Left lung (tissue), 10 donors: ENCODE measurements around the gene DISC1. TPM values are rescaled to one million over a fixed set of nuclear protein-coding genes. Genes with fewer than 3 reads are reported as not detected.

Source experiments
- ATAC-seq: fragments of 200-7000 bp; cut with Tn5 transposase; one replicate; pipeline ENCODE4 v1.9.1; 2020; ENCODE audit warnings: moderate library complexity
- DNase-seq, 4 donors: peaks; one replicate each; pipeline ENCODE4 v3.0.0-alpha.2; 2013 to 2020
- H3K27ac ChIP-seq, 2 donors: fragments of 200-600 bp; sonication (generic) in 1 of 2; one replicate each; pipeline versions ENCODE4 v1.5.0 to v1.8.0; 2020 to 2021
- H3K27me3 ChIP-seq, 2 donors: fragments of 200-600 bp; sonication (generic) in 1 of 2; one replicate each; pipeline versions ENCODE4 v1.5.0 to v1.8.0; 2020 to 2021
- H3K36me3 ChIP-seq, 2 donors: fragments of 200-600 bp; sonication (generic) in 1 of 2; one replicate each; pipeline versions ENCODE4 v1.5.0 to v1.8.0; 2020 to 2021
- H3K4me1 ChIP-seq, 2 donors: fragments of 200-600 bp; one replicate each; pipeline ENCODE4 v1.8.0; 2021
- H3K4me3 ChIP-seq, 2 donors: fragments of 200-600 bp; sonication (generic) in 1 of 2; one replicate each; pipeline versions ENCODE4 v1.5.0 to v1.8.0; 2020 to 2021; ENCODE audit warnings: mild to moderate bottlenecking in 1 of 2
- H3K9me3 ChIP-seq, 2 donors: fragments of 200-600 bp; sonication (generic) in 1 of 2; one replicate each; pipeline versions ENCODE4 v1.5.0 to v1.8.0; 2020 to 2021
- CTCF ChIP-seq, 2 donors: fragments of 200-600 bp; sonication (generic) in 1 of 2; IDR thresholded peaks; one replicate each; pipeline versions ENCODE4 v1.5.0 to v1.8.0; 2021; ENCODE audit warnings: antibody characterized with exemption in 2 of 2
- intact Hi-C, 2 donors: fragments of 100-400 bp; cut with DNase I; formaldehyde crosslinking; loops; one replicate each; pipeline versions ENCODE4 v1.11.2 to v1.14.2; 2022
- polyA plus RNA-seq, 6 donors: library from polyadenylated mRNA; unstranded; fragments of 120-200 nt; gene quantifications; one replicate each; pipeline ENCODE4 v1.2.1, GENCODE V29; 2013; ENCODE audit not compliant: insufficient read length in 6 of 6
- total RNA-seq, 2 donors: library from RNA; stranded (reverse); fragmentation: NEBNext Ultra II Directional; extraction: Animal tissue kit (Norgen Biotek cat#: 25700); gene quantifications; one replicate each; pipeline ENCODE4 v1.2.1, GENCODE V29; 2021
- donor health status: DM: no; HTN: yes; CAD: no.
- donor health status: DM: no; HTN: no; CAD: no.

DISC1 gene
- total and polyA plus RNA-seq, 8 donors, result 3.9 to 11.7 (median 10.5) TPM

GRCh38 chr1:232009741-232010140 is 383.2 kb downstream of the DISC1 start:
- DNase-seq, result no peak
- H3K27me3 ChIP-seq, result no peaks in the 10 kb centered on the region
- TF ChIP-seq CTCF (IDR thresholded peaks at IDR 0.05), result no peak
- no peak overlapping the region for H3K4me3 ChIP-seq
- no peaks in the 10 kb centered on the region for H3K36me3 ChIP-seq
- no peak for ATAC-seq
- intact Hi-C loops, result no loop called here
- no peak overlapping the region for H3K27ac ChIP-seq
- peaks cover 5 to 15% of the 10 kb centered on the region in 2 donors for H3K4me1 ChIP-seq
- no peaks in the 10 kb centered on the region for H3K9me3 ChIP-seq

- ATAC-seq (no peak), DNase-seq (no peak)
- no peak overlapping the region for H3K27ac ChIP-seq
- H3K27me3 ChIP-seq, result no peaks in the 10 kb centered on the region
- no peak for TF ChIP-seq CTCF (IDR thresholded peaks at IDR 0.05)
- H3K9me3 ChIP-seq, result no peaks in the 10 kb centered on the region
- intact Hi-C loops, result no loop called here
- H3K36me3 ChIP-seq, result no peaks in the 10 kb centered on the region
- H3K4me1 ChIP-seq, result peaks cover 5 to 15% of the 10 kb centered on the region in 2 donors
- no peak overlapping the region for H3K4me3 ChIP-seq
Measured at GRCh38 chr1:232011961-232012360, 385.4 kb downstream of the DISC1 start.

- Histone ChIP-seq H3K27me3 (no peaks in the 10 kb centered on the region), H3K4me3 (no peak overlapping the region), H3K9me3 (no peaks in the 10 kb centered on the region), H3K4me1 (peaks cover 5 to 15% of the 10 kb centered on the region in 2 donors), H3K27ac (peak overlapping the region; percentile 20 to 31), H3K36me3 (no peaks in the 10 kb centered on the region)
- no peak for TF ChIP-seq CTCF (IDR thresholded peaks at IDR 0.05)
- intact Hi-C loops, result no loop called here
- DNase-seq, result peak in 2 of 4 donors; percentile 56 to 78
- peak; percentile 86 for ATAC-seq
Measured at GRCh38 chr1:232012773-232013386, 386.3 kb downstream of the DISC1 start.

GRCh38 chr1:232014941-232015340 is 388.4 kb downstream of the DISC1 start:
- Histone ChIP-seq H3K36me3 (no peaks in the 10 kb centered on the region), H3K27ac (no peak overlapping the region), H3K4me1 (peaks cover 5 to 15% of the 10 kb centered on the region in 2 donors), H3K4me3 (no peak overlapping the region), H3K9me3 (no peaks in the 10 kb centered on the region), H3K27me3 (no peaks in the 10 kb centered on the region)
- intact Hi-C loops, result no loop called here
- DNase-seq (no peak), ATAC-seq (no peak)
- no peak for TF ChIP-seq CTCF (IDR thresholded peaks at IDR 0.05)

- ATAC-seq, result no peak
- H3K36me3 ChIP-seq, result no peaks in the 10 kb centered on the region
- H3K9me3 ChIP-seq, result no peaks in the 10 kb centered on the region
- TF ChIP-seq CTCF (IDR thresholded peaks at IDR 0.05), result no peak
- no peak overlapping the region for H3K27ac ChIP-seq
- intact Hi-C loops, result no loop called here
- H3K4me3 ChIP-seq, result no peak overlapping the region
- no peak for DNase-seq
- H3K4me1 ChIP-seq, result peaks cover 5 to 15% of the 10 kb centered on the region in 2 donors
- no peaks in the 10 kb centered on the region for H3K27me3 ChIP-seq
Measured at GRCh38 chr1:232016616-232017015, 390.0 kb downstream of the DISC1 start.
